ENCODE measurements around the gene SBSN.

The SBSN gene

DNA sequence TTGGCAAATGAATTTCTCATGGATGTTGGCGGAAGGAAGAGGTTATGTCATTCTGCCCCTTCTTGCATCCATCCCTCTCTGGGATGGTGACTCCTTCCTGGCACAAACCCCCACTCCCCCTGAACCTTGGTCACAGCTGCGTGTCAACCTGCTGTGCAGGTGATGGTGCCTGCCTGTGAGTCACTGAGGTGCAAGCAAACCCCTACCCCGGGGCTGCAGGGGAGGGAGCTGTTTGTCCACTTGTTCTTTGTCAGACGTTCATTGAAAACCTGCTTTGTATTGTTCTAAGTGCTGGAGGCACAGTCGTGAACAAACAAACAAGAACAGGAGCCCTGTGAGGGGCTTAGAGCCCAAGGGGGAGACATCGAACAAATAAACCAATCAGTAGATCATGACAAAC lies 3.2 kb upstream of the SBSN start:
- no peak for DNase-seq (ENCODE audit: low read depth)

GRCh38 chr19:35529241-35530218 lies 1.4 kb upstream of the SBSN start:
- DNase-seq (ENCODE audit: low read depth): no peak

DNA sequence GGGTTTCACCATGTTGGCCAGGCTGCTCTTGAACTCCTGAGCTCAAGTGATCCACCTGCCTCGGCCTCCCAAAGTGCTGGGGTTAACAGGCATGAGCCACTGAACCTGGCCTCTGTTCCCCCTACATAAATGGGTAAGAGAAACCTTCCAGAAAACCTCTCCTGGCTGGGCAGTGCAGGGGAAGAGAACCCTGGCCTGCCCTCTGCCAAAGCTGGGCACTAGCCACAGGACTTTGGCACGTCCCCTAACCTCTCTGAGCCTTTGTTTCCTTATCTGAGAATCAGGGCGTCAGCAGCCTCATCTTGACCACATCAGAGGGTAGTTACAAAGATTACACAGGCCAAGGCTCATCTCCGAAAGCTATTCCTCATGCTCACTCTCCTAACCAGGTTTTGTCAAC lies 2.2 kb downstream of the SBSN start:
- DNase-seq (ENCODE audit: low read depth): no peak

DNA sequence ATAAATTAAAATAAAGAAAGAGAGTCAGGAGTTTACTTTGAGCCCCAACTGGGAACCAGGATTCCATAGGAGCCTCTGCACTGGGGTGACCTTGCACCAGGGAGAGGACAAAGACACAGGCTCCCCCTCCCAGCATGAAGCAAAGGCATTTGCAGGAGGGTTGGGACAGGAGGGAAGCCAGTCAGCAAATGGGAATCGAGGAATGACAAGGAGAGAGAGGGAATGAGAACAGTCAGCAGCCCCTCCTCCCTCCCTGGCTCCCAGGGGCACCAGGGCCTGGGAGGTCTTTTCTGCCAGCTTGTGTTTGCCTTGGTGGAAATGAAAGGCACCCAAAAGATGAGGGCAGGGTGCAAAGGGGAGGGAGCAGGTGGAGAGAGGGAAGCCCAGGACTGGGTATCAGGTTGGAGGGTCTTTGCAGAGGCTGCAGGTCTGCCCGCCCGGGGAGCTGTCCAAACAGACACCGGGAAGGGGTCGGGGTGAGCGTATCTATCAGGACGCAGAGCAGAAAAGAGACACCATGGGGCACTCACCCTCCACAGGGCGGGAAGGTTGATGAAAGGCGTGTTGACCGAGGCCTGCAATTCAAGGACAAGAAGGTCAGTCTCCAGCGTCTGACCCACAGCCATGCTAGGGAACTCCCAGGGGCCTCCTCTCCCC lies 3.8 kb downstream of the SBSN start:
- no peak for DNase-seq (ENCODE audit: low read depth)

GRCh38 chr19:35522745-35523327 lies 5.3 kb downstream of the SBSN start:
- no peak for DNase-seq (ENCODE audit: low read depth)

DNA sequence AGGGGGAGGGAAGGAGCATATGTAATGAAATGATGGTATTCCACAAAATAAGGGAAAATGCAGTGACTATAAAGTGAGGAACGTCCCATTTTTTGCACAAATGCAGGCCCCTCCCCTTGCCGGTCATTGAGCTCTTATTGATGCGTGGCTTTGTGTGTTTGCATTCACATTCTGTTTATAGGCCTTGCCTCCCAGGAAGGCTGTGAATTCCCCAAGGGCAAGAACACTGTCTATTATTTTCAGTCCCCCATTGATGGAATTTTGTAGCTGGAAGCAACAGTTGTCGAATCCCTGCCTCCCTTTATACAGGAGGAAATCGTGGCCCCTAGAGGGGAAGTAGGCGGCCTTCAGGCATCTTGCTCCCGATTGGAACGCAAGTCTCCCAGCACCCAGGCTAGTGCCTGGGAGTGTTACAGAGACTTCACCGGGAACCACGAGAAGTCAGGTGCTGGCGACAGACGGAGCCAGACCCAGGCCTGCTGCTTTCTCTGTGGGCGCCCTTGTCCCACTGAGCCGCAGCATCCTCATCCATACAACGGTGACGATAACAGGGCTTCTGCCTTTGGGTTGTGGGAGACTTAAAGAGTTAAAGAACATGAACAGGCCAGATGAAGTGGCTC lies 6.9 kb downstream of the SBSN start:
- no peak for DNase-seq (ENCODE audit: low read depth)

- no peak for DNase-seq (ENCODE audit: low read depth)
These were observed 8.8 kb downstream of the SBSN start for GRCh38 chr19:35519291-35519690.

DNA sequence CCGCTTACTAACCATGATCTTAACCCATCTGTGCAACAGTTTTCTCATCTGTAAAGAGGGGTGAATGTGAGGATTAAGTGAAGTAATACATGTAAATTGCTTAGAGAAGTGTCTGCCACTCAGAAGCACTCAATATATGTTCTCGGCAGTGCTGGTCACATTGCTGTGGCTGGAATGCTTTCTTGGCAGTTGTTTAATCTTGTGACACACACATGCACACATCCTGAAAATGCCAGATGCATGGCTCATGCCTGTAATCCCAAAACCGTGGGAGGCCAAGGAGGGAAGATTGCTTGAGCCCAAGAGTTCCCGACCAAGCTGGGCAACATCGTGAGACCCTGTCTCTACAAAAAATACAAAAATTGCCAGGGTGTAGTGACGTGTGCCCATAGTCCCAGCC lies 9.8 kb downstream of the SBSN start:
- DNase-seq (ENCODE audit: low read depth): no peak

DNA sequence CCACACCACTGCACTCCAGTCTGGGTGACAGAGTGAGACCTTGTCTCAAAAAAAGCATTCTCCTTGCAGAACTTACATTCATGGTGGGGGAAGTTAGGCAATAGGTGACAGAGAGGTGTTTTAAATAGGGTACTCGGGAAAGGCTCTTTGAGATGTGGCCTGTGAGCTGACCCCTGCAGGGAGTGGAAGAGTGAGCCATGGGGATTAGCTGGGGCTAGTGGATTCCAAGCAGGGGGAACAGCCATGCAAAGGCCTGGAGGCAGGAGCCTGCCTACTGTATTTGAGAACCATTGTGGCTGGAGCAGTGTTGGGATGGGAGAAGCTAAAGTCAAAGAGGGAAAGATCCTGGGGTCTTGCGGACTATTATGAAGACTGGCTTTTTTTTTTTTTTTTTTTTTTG lies 10.8 kb downstream of the SBSN start:
- no peak for DNase-seq (ENCODE audit: low read depth)

GRCh38 chr19:35516310-35516709 lies 11.8 kb downstream of the SBSN start:
- DNase-seq (ENCODE audit: low read depth): no peak

- DNase-seq (ENCODE audit: low read depth): no peak
These were observed 13.8 kb downstream of the SBSN start for GRCh38 chr19:35514282-35514809.

DNA sequence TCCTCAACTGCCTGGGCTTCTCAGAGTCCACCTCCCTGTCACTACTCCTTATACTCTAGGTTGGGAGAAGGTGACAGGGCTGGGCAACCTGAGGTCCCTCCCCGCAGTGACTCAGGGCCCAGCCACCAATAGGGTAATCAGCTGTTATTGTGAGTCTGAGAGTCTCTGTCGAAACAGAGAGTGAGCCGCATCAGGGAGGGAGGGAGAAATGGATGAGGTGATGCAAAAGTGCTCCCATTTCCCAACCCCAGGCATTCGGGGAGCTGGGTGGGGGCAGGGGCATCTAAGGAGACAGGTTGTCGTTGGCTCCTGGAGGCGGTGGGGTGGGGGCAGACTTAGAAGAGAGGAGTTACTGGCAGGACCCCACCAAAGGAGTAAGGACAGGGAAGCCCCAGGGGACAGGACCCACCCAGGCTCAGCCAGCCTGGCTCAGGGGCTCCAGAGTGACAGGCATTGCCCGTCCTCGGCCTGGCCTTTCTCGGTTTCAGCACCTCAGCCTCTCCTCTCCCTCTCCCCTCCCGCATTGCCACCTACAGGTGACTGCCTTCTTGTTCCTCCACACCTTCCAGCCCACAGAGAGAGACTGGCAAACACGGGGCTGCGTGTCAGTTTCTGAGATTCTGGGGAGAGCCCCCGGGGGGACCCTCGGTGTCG lies 14.4 kb downstream of the SBSN start, which contains the start of gene DMKN:
Gene DMKN (minus strand): TSS at position 22 of the 654 bp plus-strand sequence. CDS start 174 bp downstream, outside the sequence.
- no peak for DNase-seq (ENCODE audit: low read depth)

- DNase-seq (ENCODE audit: low read depth): no peak
These were observed 15.1 kb downstream of the SBSN start for GRCh38 chr19:35512831-35513627.

DNA sequence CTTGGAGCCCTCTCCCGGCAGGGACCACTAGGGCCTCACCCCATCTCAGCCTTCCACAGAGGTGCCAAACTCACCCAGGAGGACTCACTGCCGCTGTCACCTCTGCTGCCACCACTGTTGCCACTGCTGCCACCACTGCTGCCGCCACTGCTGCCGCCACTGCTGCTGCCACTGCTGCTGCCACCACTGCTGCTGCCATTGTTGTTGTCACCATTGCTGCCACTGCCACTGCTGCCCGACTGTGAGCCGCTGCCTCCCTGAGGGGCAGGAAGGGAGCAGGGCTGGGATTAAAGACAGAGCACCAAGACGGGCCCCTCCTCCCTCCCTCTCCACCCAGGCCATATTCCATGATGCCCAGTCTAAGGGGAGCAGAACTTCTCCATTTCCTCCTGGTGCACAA lies 16.8 kb downstream of the SBSN start:
- DNase-seq (ENCODE audit: low read depth): no peak

DNA sequence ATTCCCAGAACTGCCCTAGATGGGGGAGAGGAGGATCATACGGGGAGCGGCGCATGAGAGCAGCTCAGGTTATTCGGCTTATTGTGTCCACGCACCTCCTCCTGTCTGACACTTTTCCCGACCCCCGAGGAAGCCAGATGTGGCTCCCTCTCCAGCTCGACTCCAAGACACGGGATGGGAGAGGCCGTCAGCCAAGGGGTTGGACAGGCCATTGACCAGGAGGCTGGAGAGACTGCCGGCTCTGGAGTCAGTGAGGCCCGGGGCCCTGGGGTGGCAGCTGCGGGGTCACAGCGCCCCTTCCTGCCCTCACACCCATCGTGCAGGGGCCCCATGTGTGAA lies 17.5 kb downstream of the SBSN start:
- no peak for DNase-seq (ENCODE audit: low read depth)

DNA sequence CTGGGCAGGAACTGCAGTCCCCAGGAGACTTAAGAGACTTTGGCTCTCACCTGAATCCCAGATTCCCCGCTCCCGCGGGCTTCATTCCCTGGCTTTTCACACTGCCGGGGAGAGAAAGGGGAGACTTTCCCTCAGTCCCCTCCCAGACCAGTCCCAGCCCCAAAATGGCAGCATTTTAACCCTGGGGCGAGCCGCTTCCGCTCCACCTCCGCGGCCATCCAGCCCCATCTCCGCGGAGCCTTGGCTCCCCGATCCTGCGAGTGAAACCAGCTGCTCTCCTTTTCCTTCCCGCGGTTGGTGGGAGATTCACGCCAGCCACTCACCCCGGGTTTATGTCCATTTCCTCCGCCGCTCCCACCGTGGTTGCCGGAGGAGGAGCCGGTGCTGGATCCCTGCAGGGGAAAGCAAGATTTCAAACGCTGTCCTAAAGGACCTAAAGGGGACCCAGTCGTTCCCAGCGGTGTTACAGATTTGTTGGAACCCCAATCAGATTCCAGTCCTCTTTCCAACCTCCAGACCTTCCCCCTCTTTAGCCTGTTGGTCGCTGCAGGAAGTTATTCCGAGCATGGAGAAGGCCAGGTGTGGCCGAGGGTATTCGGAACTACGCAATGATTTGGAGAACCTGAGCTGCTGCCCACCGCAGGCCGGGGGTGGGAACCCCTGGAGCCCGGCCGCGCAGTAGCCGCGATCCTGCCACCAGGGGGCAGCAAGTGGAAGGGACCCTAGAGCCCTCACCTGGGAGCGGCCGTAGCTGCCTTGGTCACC lies 18.1 kb downstream of the SBSN start:
- DNase-seq (ENCODE audit: low read depth): peak; percentile 52

GRCh38 chr19:35509018-35509652 lies 19.0 kb downstream of the SBSN start:
- peak; percentile 19 for DNase-seq (ENCODE audit: low read depth)

GRCh38 chr19:35508129-35508528 lies 20.0 kb downstream of the SBSN start:
- no peak for DNase-seq (ENCODE audit: low read depth)

DNA sequence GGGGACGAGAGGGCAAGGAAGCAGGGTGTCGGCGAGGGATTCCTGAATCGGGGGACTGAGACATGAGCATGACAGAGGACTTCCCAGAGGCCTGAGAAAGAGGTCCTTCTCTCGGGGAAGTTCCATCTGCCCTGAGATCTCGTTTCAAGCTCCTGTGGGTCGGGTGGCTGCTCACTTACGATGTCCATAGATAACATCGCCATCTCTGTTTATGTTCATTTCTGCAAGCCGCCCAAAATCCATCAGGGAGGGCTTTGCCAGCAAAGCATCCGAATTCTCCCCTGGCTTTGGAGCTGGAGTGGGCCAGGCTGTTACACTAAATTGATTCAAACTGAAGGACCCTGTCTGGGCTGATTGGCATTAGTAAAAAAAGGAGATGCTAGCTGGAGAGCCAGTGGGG lies 20.6 kb downstream of the SBSN start:
- DNase-seq (ENCODE audit: low read depth): no peak

GRCh38 chr19:35506011-35506410 lies 22.1 kb downstream of the SBSN start:
- no peak for DNase-seq (ENCODE audit: low read depth)
